Heart right ventricle (tissue), 16 donors: ENCODE data around the gene PDE1A. TPM values are rescaled to one million over a fixed set of nuclear protein-coding genes. Genes with fewer than 3 reads are reported as not detected.

ENCODE experiments used
- ATAC-seq, 8 donors: fragments of 200-7000 bp; cut with Tn5 transposase; one replicate each; pipeline ENCODE4 v1.9.1; 2020; ENCODE audit warnings: mild to moderate bottlenecking in 8 of 8, moderate library complexity in 8 of 8, moderate number of reproducible peaks in 1 of 8
- DNase-seq, 2 donors: peaks; one replicate each; pipeline ENCODE4 v3.0.0-alpha.2; 2020
- H3K27ac ChIP-seq, 10 donors: fragments of 200-600 bp; sonication (generic) in 2 of 10; one replicate each; pipeline versions ENCODE4 v1.5.0 to v1.8.0; 2020 to 2022; ENCODE audit warnings: mild to moderate bottlenecking in 3 of 10
- H3K27me3 ChIP-seq, 7 donors: fragments of 200-600 bp; one replicate each; pipeline ENCODE4 v1.8.0; 2021 to 2022; ENCODE audit warnings: mild to moderate bottlenecking in 2 of 7
- H3K36me3 ChIP-seq, 9 donors: fragments of 200-600 bp; sonication (generic) in 1 of 9; one replicate each; pipeline versions ENCODE4 v1.5.0 to v1.8.0; 2020 to 2022; ENCODE audit warnings: mild to moderate bottlenecking in 2 of 9
- H3K4me1 ChIP-seq, 9 donors: fragments of 200-600 bp; sonication (generic) in 1 of 9; one replicate each; pipeline versions ENCODE4 v1.5.0 to v1.8.0; 2020 to 2022; ENCODE audit warnings: mild to moderate bottlenecking in 4 of 9
- H3K4me3 ChIP-seq, 10 donors: fragments of 200-600 bp; sonication (generic) in 2 of 10; one replicate each; pipeline versions ENCODE4 v1.5.0 to v1.8.0; 2020 to 2022; ENCODE audit warnings: mild to moderate bottlenecking in 7 of 10, moderate library complexity in 2 of 10
- H3K9me3 ChIP-seq, 11 donors: fragments of 200-600 bp in 10 of 11; sonication (generic) in 2 of 11; one replicate each; pipeline versions ENCODE4 v1.5.0 to v1.8.0; 2013 to 2022; ENCODE audit warnings: mild to moderate bottlenecking in 2 of 11, control low read depth in 1 of 11, moderate library complexity in 1 of 11
- WGBS, 2 donors: extraction: QIAGEN DNeasy Blood & Tissue Kit; methylation state at CpG; one replicate each; pipeline ENCODE4 v1.1.7; 2013; ENCODE audit warnings: inconsistent platforms in 1 of 2; 5-methylcytosine and 5-hydroxymethylcytosine counted together
- intact Hi-C, 10 donors: fragments of 100-400 bp; cut with DNase I; formaldehyde crosslinking; loops; one replicate each; pipeline versions ENCODE4 v1.11.1 to v1.14.2; 2022
- polyA plus RNA-seq, 2 donors: library from polyadenylated mRNA; stranded (reverse); fragments of 200-250 nt; gene quantifications; one replicate each; pipeline ENCODE4 v1.2.3, GENCODE V29; 2013
- total RNA-seq, 10 donors: library from RNA; stranded (reverse); fragmentation: NEBNext Ultra II Directional in 3 of 10; extraction: Animal tissue kit (Norgen Biotek cat#: 25700) in 3 of 10; gene quantifications; one replicate each; pipeline versions ENCODE4 v1.2.1 to v1.2.4, GENCODE V29; 2021 to 2023
- TF ChIP-seq, protein P1 (sequence below), 9 donors: fragments of 200-600 bp; sonication (generic) in 2 of 9; IDR thresholded peaks; one replicate each; pipeline versions ENCODE4 v1.5.0 to v1.8.0; 2021 to 2022; ENCODE audit warnings: antibody characterized with exemption in 9 of 9, mild to moderate bottlenecking in 5 of 9, moderate library complexity in 1 of 9
- donor health status: Arrhythmogenic right ventricular cardiomyopathy.
- donor health status: ischemic (EF 13 %, LVEDD 7.1; RV severe dilation, severe dysfunction).
- donor health status: healthy with polysubstance abuse.
- donor health status: DM: no; HTN: yes; CAD: no.
- donor health status: DM: no; HTN: no; CAD: no.
- donor health status: ischemic (EF 25% LVEDD 6.9; RV normal size, moderate dysfunction).
- donor health status: ischemic (EF 25% LVEDD 5.7; RV mildly dilated, moderate dysfunction).
- donor health status: healthy.
- donor health status: DM: yes; HTN: yes; CAD: no.
- donor health status: Ischemic cardiomyopathy.
- donor health status: ischemic (EF 35%, LVEDD 5.7; RV mildly dilated, moderate dysfunction).
- donor health status: nonischemic (EF 11% LVEDD 7.7; RV severe dilation, severe dysfunction).
- donor health status: DM: yes; HTN: yes; CAD: no.
- donor health status: PGD.
- donor health status: ischemic (EF 29% LVEDD 5.4; RV normal size, mild dysfunction).
- donor health status: nonischemic (EF 23%, LVEDD 6.1; RV moderate dilation, normal function).

The PDE1A gene
- total and polyA plus RNA-seq, 12 donors, result 3.6 to 66.7 (median 14.8) TPM

DNA sequence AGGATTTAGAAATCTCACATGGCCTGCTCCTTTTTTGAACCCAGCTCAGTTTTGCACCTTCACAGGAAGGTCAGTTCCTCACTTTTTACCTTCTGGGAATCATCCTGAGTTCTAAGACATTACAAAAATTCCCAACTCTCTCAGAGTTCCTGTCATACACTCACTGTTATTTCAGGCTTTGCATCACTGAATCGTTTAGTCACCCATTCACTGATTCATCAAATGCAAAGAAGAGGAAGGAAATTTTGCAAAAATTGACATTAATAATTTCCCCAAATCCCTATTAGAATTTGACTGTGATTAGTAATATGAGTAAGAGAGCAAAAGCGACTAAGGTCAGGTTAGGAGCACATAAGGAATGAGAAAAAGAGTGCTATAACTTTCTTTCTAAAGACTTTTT, 197.5 kb downstream of the PDE1A start:
- intact Hi-C loops, result loop anchor here in 1 of 10 donors (10.0 kb wide), 1 partner anchor 196 kb away; the partner anchor contains the start of gene PDE1A
- WGBS, 2 donors, result 79 to 90% methylated on average over 2 of the region's 2 CpGs
- DNase-seq, result no peak
- Histone ChIP-seq H3K36me3 (peaks cover 0 to 15% (median 0%) of the 10 kb centered on the region in 9 donors), H3K27me3 (no peaks in the 10 kb centered on the region), H3K27ac (peak overlapping the region in 3 of 10 donors; percentile 68 to 75 (median 71)), H3K4me1 (peaks cover 0 to 34% (median 3%) of the 10 kb centered on the region in 9 donors), H3K9me3 (no peaks in the 10 kb centered on the region), H3K4me3 (no peak overlapping the region)
- ATAC-seq, result no peak
- TF ChIP-seq, protein P1, sequence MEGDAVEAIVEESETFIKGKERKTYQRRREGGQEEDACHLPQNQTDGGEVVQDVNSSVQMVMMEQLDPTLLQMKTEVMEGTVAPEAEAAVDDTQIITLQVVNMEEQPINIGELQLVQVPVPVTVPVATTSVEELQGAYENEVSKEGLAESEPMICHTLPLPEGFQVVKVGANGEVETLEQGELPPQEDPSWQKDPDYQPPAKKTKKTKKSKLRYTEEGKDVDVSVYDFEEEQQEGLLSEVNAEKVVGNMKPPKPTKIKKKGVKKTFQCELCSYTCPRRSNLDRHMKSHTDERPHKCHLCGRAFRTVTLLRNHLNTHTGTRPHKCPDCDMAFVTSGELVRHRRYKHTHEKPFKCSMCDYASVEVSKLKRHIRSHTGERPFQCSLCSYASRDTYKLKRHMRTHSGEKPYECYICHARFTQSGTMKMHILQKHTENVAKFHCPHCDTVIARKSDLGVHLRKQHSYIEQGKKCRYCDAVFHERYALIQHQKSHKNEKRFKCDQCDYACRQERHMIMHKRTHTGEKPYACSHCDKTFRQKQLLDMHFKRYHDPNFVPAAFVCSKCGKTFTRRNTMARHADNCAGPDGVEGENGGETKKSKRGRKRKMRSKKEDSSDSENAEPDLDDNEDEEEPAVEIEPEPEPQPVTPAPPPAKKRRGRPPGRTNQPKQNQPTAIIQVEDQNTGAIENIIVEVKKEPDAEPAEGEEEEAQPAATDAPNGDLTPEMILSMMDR (IDR thresholded peaks at IDR 0.05), result no peak

DNA sequence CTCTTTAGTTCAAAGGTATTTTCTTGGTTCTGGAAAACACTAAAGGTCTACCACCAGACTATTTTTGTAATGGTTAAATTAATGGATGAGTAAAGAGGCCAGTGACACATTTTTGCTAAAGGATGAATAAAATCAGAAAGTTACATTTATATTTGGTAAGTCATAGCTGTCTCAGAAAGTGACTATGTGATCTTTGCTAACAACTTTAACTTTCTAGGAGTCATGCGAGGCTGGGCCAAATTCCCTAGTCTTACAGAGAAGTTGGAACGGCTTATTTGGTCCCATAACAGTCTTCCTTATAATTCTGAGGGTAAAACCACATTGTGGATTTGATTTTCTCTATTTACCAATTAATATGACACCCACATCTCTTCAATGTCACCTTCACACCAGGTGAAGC, 198.1 kb downstream of the PDE1A start:
- intact Hi-C loops, result loop anchor here in 1 of 10 donors (10.0 kb wide), 1 partner anchor 196 kb away; the partner anchor contains the start of gene PDE1A
- 89 to 94% methylated on average over 2 of the region's 2 CpGs for WGBS, 2 donors
- ATAC-seq, result no peak
- TF ChIP-seq, protein P1 (IDR thresholded peaks at IDR 0.05), result no peak
- H3K4me1 ChIP-seq, result peaks cover 0 to 34% (median 3%) of the 10 kb centered on the region in 9 donors
- DNase-seq, result no peak
- H3K27ac ChIP-seq, result peak overlapping the region in 5 of 10 donors; percentile 28 to 75 (median 68)
- no peaks in the 10 kb centered on the region for H3K9me3 ChIP-seq
- no peaks in the 10 kb centered on the region for H3K27me3 ChIP-seq
- peaks cover 0 to 15% (median 0%) of the 10 kb centered on the region in 9 donors for H3K36me3 ChIP-seq
- no peak overlapping the region for H3K4me3 ChIP-seq

DNA sequence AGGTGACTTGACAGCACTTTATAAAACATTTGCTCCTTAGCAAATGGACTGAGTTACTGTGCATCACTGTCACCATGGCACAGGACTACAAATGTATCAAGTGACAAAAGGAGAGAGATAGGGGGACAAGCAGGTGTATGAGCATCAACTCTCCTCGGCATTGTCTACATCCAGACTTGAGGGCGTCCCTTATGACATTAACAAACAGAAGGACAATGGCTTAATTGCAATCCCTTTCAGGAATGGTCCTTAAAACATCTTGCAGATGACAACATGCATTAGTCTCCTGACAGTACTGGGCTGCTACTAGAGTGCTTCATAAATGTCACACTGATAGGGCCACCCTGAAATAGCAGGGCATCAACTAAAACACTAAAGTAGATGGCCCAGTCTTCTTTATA, 198.8 kb downstream of the PDE1A start:
- H3K36me3 ChIP-seq, result peaks cover 0 to 18% (median 0%) of the 10 kb centered on the region in 9 donors
- H3K27me3 ChIP-seq, result no peaks in the 10 kb centered on the region
- TF ChIP-seq, protein P1 (IDR thresholded peaks at IDR 0.05), result no peak
- H3K4me3 ChIP-seq, result no peak overlapping the region
- DNase-seq (no peak), ATAC-seq (peak; percentile 46 to 96 (median 92))
- H3K9me3 ChIP-seq, result no peaks in the 10 kb centered on the region
- H3K4me1 ChIP-seq, result peaks cover 0 to 32% (median 3%) of the 10 kb centered on the region in 9 donors
- WGBS, 2 donors, result 19 to 32% methylated on average over 2 of the region's 2 CpGs
- intact Hi-C loops, result loop anchor here in 1 of 10 donors (10.0 kb wide), 1 partner anchor 197 kb away; the partner anchor contains the start of gene PDE1A
- peak overlapping the region; percentile 3 to 75 (median 54) for H3K27ac ChIP-seq

DNA sequence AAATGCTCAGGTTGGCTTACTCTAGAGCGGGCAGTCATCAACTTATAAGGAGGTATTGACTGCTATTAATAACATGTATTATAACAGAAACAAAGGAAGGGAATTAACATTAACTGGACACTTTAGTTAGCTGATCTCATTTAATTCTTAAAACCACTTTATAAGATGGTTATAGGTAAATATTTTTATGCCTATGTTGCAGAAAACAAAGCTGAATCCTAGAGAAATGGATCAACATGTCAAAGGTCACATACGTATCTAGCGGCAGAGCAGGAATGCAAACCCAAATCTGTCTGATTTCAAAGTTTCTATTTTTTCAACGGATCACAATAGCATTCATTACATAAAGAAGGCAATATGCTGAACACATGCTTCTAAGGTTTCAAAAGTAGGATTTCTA, 200.0 kb downstream of the PDE1A start:
- 90 to 95% methylated on average over 4 of the region's 4 CpGs for WGBS, 2 donors
- no peaks in the 10 kb centered on the region for H3K27me3 ChIP-seq
- H3K4me3 ChIP-seq, result no peak overlapping the region
- peaks cover 0 to 23% (median 3%) of the 10 kb centered on the region in 9 donors for H3K4me1 ChIP-seq
- H3K9me3 ChIP-seq, result peaks cover 0 to 5% (median 0%) of the 10 kb centered on the region in 11 donors
- ATAC-seq (no peak), DNase-seq (no peak)
- peak overlapping the region in 4 of 10 donors; percentile 53 to 75 (median 70) for H3K27ac ChIP-seq
- TF ChIP-seq, protein P1 (IDR thresholded peaks at IDR 0.05), result no peak
- intact Hi-C loops, result loop anchor here in 1 of 10 donors (10.0 kb wide), 1 partner anchor 198 kb away; the partner anchor contains the start of gene PDE1A
- peaks cover 0 to 31% (median 0%) of the 10 kb centered on the region in 9 donors for H3K36me3 ChIP-seq
